HL-60/S4 (cell line): ENCODE data around the gene KCNK1.
"Not testable (repeated sequence)": the region's sequence is repeated elsewhere in the genome, so short reads cannot be mapped to it uniquely, and the experiment has no call there.

Source experiments
- in situ Hi-C: fragments of 300-500 bp; cut with MboI; formaldehyde crosslinking; loops from 2 replicates; pipeline ENCODE4 v1.14.3; 2022; ENCODE audit warnings: low sequenced_read_pairs

KCNK1 gene

GRCh38 chr1:233664804-233665574, 51.1 kb downstream of the KCNK1 start:
- in situ Hi-C loops, result no loop called here

- in situ Hi-C loops, result no loop called here
Measured at GRCh38 chr1:233665575-233666270, 51.8 kb downstream of the KCNK1 start.

- in situ Hi-C loops, result no loop called here
Measured at GRCh38 chr1:233667741-233668140, 53.8 kb downstream of the KCNK1 start.

GRCh38 chr1:233668146-233668724, 54.3 kb downstream of the KCNK1 start:
- in situ Hi-C loops, result no loop called here

- in situ Hi-C loops, result no loop called here
Measured at GRCh38 chr1:233668725-233669294, 54.9 kb downstream of the KCNK1 start.

- in situ Hi-C loops, result not testable (repeated sequence)
Measured at GRCh38 chr1:233670363-233670762, 56.5 kb downstream of the KCNK1 start.

- in situ Hi-C loops, result no loop called here
Measured at GRCh38 chr1:233671286-233671685, 57.4 kb downstream of the KCNK1 start.

- in situ Hi-C loops, result no loop called here
Measured at GRCh38 chr1:233672732-233673131, 58.8 kb downstream of the KCNK1 start.

- in situ Hi-C loops, result no loop called here
Measured at GRCh38 chr1:233673261-233673946, 59.5 kb downstream of the KCNK1 start.

GRCh38 chr1:233673947-233674431, 60.1 kb downstream of the KCNK1 start:
- in situ Hi-C loops, result no loop called here

- in situ Hi-C loops, result no loop called here
Measured at GRCh38 chr1:233675446-233675845, 61.5 kb downstream of the KCNK1 start.

GRCh38 chr1:233675893-233676292, 62.0 kb downstream of the KCNK1 start:
- in situ Hi-C loops, result no loop called here

GRCh38 chr1:233677690-233678354, 63.9 kb downstream of the KCNK1 start:
- in situ Hi-C loops, result no loop called here

GRCh38 chr1:233679030-233679429, 65.1 kb downstream of the KCNK1 start:
- in situ Hi-C loops, result no loop called here

- in situ Hi-C loops, result no loop called here
Measured at GRCh38 chr1:233679591-233680373, 65.9 kb downstream of the KCNK1 start.

- in situ Hi-C loops, result no loop called here
Measured at GRCh38 chr1:233681285-233681684, 67.4 kb downstream of the KCNK1 start.

- in situ Hi-C loops, result not testable (repeated sequence)
Measured at GRCh38 chr1:233686653-233687052, 72.7 kb downstream of the KCNK1 start.

- in situ Hi-C loops, result no loop called here
Measured at GRCh38 chr1:233689017-233689747, 75.3 kb downstream of the KCNK1 start.

GRCh38 chr1:233689748-233690254, 75.9 kb downstream of the KCNK1 start:
- in situ Hi-C loops, result no loop called here
